Adrenal gland (tissue), 12 donors: ENCODE results near the gene ASB8. TPM values are rescaled to one million over a fixed set of nuclear protein-coding genes. Genes with fewer than 3 reads are reported as not detected.

Experiments
- DNase-seq, 7 donors: peaks; one replicate each; pipeline ENCODE4 v3.0.0-alpha.2; 2019 to 2020
- H3K27ac ChIP-seq, 5 donors: fragments of 200-600 bp; sonication (generic) in 4 of 5; 1 replicate in 3 of 5; 2 replicates in 2 of 5; pipeline versions ENCODE4 v1.5.1 to v1.8.0; 2016 to 2020; ENCODE audit warnings: mild to moderate bottlenecking in 1 of 5
- H3K27me3 ChIP-seq: fragments of 200-600 bp; 2 replicates; pipeline ENCODE4 v1.8.0; 2021
- H3K36me3 ChIP-seq, 2 donors: fragments of 200-600 bp; replicated peaks in 1 of 2; 1 replicate in 1 of 2; 2 replicates in 1 of 2; pipeline versions ENCODE4 v1.5.1 to v1.8.0; 2018 to 2022
- H3K4me1 ChIP-seq, 2 donors: fragments of 200-600 bp; replicated peaks in 1 of 2; 1 replicate in 1 of 2; 2 replicates in 1 of 2; pipeline versions ENCODE4 v1.5.1 to v1.8.0; 2018 to 2021
- H3K4me3 ChIP-seq, 4 donors: fragments of 200-600 bp; sonication (generic) in 3 of 4; one replicate each; pipeline ENCODE4 v1.5.1; 2016 to 2018
- H3K9me3 ChIP-seq, 3 donors: fragments of 200-600 bp; sonication (generic) in 1 of 3; replicated peaks in 1 of 3; 1 replicate in 2 of 3; 2 replicates in 1 of 3; pipeline versions ENCODE4 v1.5.1 to v1.8.0; 2016 to 2021
- CTCF ChIP-seq, 6 experiments: fragments of 450-650 bp in 4 of 6; fragments of 200-600 bp in 2 of 6; sonication (generic) in 1 of 6; IDR thresholded peaks; 1 replicate in 5 of 6; 2 replicates in 1 of 6; pipeline versions ENCODE4 v1.5.1 to v1.8.0; 2016 to 2021; ENCODE audit warnings: antibody characterized with exemption in 6 of 6, mild to moderate bottlenecking in 2 of 6, moderate library complexity in 1 of 6
- POLR2A ChIP-seq, 2 donors: fragments of 450-650 bp; IDR thresholded peaks; one replicate each; pipeline ENCODE4 v1.6.1; 2017; ENCODE audit warnings: antibody characterized with exemption in 2 of 2, mild to moderate bottlenecking in 2 of 2, moderate library complexity in 1 of 2
- WGBS, 4 donors: extraction: QIAGEN DNeasy Blood & Tissue Kit in 2 of 4; methylation state at CpG; one replicate each; pipeline versions ENCODE4 v1.1.5 to v1.1.7; 2013 to 2017; 5-methylcytosine and 5-hydroxymethylcytosine counted together
- intact Hi-C, 2 donors: fragments of 100-400 bp; cut with DNase I; formaldehyde crosslinking; loops; one replicate each; pipeline versions ENCODE4 v1.14.1 to v1.15.0; 2022 to 2023
- polyA plus RNA-seq, 3 donors: library from polyadenylated mRNA; stranded (reverse); fragments of 200-250 nt in 2 of 3; fragments of 350-450 nt in 1 of 3; fragmentation: Illumina TruSeq in 1 of 3; extraction: RNeasy Lipid Tissue Mini Kit (QIAGEN cat#74804) in 1 of 3; gene quantifications; one replicate each; pipeline ENCODE4 v1.2.3, GENCODE V29; 2013 to 2014
- total RNA-seq, 9 donors: library from RNA; depleted of rRNA in 4 of 9; stranded (reverse); fragments of >200 nt in 4 of 9; fragments of 120-200 nt in 1 of 9; fragmentation: NEBNext Ultra II Directional in 1 of 9; extraction: Animal tissue kit (Norgen Biotek cat#: 25700) in 1 of 9; gene quantifications; one replicate each; pipeline versions ENCODE4 v1.1.0 to v1.2.4, GENCODE V29; 2013 to 2023
- donor health status: healthy with polysubstance abuse.
- donor health status: Bipolar disorder and iron deficiency.
- donor health status: DM: yes; HTN: yes; CAD: no.
- donor health status: DM: no; HTN: no; CAD: no.
- donor health status: DM: no; HTN: no; CAD: no.
- donor health status: DM: yes; HTN: yes; CAD: no.

The ASB8 gene
- total and polyA plus RNA-seq, 12 donors, result 13.9 to 69.8 (median 49.5) TPM

GRCh38 chr12:48131517-48131916 lies 25.8 kb downstream of the ASB8 start:
- TF ChIP-seq CTCF (IDR thresholded peaks at IDR 0.05) (no peak), POLR2A (IDR thresholded peaks at IDR 0.05) (no peak)
- Histone ChIP-seq H3K27me3 (no peaks in the 10 kb centered on the region), H3K9me3 (no peaks in the 10 kb centered on the region), H3K36me3 (peaks cover 0 to 79% of the 10 kb centered on the region in 2 donors), H3K4me3 (no peak overlapping the region), H3K4me1 (no peaks in the 10 kb centered on the region), H3K27ac (no peak overlapping the region)
- 91 to 100% (median 95%) methylated on average over 2 of the region's 2 CpGs for WGBS, 4 donors
- no peak for DNase-seq
- intact Hi-C loops, result no loop called here

- no peak overlapping the region for H3K27ac ChIP-seq
- DNase-seq, result no peak
- no peak for TF ChIP-seq POLR2A (IDR thresholded peaks at IDR 0.05)
- no peak for TF ChIP-seq CTCF (IDR thresholded peaks at IDR 0.05)
- peaks cover 0 to 4% of the 10 kb centered on the region in 2 donors for H3K4me1 ChIP-seq
- H3K4me3 ChIP-seq, result no peak overlapping the region
- peaks cover 0 to 59% of the 10 kb centered on the region in 2 donors for H3K36me3 ChIP-seq
- WGBS, 4 donors, result 90 to 94% (median 93%) methylated on average over 1 of the region's 1 CpG
- H3K9me3 ChIP-seq, result no peaks in the 10 kb centered on the region
- no peaks in the 10 kb centered on the region for H3K27me3 ChIP-seq
- intact Hi-C loops, result no loop called here
These were observed 27.9 kb downstream of the ASB8 start for GRCh38 chr12:48129376-48129775.

GRCh38 chr12:48128800-48129199 lies 28.5 kb downstream of the ASB8 start:
- Histone ChIP-seq H3K36me3 (peaks cover 0 to 59% of the 10 kb centered on the region in 2 donors), H3K4me1 (peaks cover 0 to 4% of the 10 kb centered on the region in 2 donors), H3K9me3 (no peaks in the 10 kb centered on the region), H3K4me3 (no peak overlapping the region), H3K27me3 (no peaks in the 10 kb centered on the region), H3K27ac (no peak overlapping the region)
- intact Hi-C loops, result no loop called here
- 90 to 100% (median 95%) methylated on average over 1 of the region's 1 CpG for WGBS, 4 donors
- no peak for DNase-seq
- TF ChIP-seq POLR2A (IDR thresholded peaks at IDR 0.05), result no peak
- TF ChIP-seq CTCF (IDR thresholded peaks at IDR 0.05), result no peak

GRCh38 chr12:48126953-48127630 lies 30.2 kb downstream of the ASB8 start:
- H3K9me3 ChIP-seq, result no peaks in the 10 kb centered on the region
- TF ChIP-seq CTCF (IDR thresholded peaks at IDR 0.05), result no peak
- no peak for TF ChIP-seq POLR2A (IDR thresholded peaks at IDR 0.05)
- DNase-seq, result no peak
- no peaks in the 10 kb centered on the region for H3K27me3 ChIP-seq
- intact Hi-C loops, result no loop called here
- H3K36me3 ChIP-seq, result peaks cover 0 to 55% of the 10 kb centered on the region in 2 donors
- no peak overlapping the region for H3K27ac ChIP-seq
- H3K4me3 ChIP-seq, result no peak overlapping the region
- WGBS, 4 donors, result 98 to 100% (median 98%) methylated on average over 2 of the region's 2 CpGs
- peaks cover 0 to 4% of the 10 kb centered on the region in 2 donors for H3K4me1 ChIP-seq
